ENCODE results near the gene CTNNA2.
"Not testable (repeated sequence)": the region's sequence is repeated elsewhere in the genome, so short reads cannot be mapped to it uniquely, and the experiment has no call there.

CTNNA2 gene

DNA sequence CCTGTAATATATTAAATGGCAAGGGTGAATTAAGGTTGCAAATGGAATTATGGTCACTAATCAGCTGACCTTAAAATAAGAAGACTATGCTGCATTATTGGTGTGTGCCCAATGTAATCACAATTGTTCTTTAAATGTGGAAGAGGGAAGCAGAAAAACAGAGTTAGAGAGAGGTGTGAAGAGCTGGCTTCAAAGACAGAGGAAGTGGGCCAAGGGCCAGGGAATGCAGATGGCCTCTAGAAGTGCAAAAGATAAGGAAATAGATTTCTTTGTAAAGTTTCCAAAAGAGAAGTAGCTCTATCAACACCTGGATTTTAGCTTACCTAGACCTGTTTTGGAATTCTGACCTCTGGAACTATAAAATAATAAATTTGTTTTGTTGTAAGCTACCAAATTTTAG lies 515.7 kb downstream of the CTNNA2 start:
- DNase-seq (ENCODE audit: low read depth in 2 of 2), result no peak

DNA sequence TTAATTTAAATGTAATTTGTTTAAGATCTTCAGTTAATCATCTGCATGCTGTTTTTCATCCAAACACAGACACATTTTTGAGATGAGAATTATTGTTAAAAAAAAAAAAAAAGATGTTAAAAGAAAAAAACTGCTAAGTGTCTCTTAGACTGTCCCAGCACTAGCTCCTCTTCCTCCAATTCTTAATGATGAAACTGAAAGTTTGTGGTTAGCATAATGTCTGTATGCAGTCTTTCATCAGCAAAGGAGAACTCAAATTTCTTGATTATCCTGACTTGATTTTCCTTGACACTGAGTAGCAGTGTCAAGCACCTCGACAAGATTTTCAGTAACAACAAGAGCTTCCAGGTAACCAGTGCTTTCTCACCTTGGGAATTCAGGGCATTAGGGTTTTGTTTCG lies 517.3 kb downstream of the CTNNA2 start:
- DNase-seq (ENCODE audit: low read depth in 2 of 2), result no peak

DNA sequence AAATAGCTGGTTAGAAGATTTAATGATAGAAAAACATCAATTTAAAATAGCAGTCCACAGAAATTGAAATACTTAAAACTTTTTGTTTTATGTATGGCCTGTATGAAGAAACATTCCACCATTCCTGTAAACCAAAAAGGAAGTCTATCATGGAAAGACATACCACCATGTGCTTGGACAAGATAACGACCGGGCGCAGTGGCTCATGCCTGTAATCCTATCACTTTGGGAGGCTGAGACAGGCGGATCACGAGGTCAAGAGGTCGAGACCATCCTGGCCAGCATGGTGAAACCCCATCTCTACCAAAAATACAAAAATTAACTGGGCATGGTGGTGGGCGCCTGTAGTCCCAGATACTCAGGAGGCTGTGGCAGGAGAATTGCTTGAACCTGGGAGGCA lies 519.8 kb downstream of the CTNNA2 start:
- DNase-seq (ENCODE audit: low read depth in 2 of 2), result not testable (repeated sequence)

DNA sequence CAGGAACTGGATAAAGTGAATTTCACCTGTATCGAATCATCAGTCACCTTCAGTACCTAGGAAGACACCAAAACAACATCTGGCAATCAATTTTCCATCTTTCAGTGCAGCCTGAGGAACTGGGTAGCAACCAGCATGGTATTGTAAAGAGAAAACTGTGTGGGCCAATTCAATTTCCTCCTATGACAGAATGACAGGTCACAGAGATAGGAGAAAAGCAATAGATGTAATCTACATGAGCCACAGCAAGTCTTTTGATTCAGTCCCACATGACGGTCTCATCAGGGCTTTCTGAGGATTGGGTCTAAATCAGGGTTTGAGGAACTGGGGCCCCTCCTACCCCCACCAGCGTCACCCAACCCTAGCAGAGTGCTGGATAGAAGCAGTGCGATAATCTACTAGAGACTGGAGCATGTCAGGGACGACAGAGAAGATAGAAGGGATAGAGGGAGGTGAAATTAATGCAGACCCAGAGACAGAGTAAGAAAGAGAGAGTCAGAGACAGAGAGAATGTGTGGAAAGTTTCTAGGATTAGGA lies 523.0 kb downstream of the CTNNA2 start:
- DNase-seq (ENCODE audit: low read depth in 2 of 2), result no peak

DNA sequence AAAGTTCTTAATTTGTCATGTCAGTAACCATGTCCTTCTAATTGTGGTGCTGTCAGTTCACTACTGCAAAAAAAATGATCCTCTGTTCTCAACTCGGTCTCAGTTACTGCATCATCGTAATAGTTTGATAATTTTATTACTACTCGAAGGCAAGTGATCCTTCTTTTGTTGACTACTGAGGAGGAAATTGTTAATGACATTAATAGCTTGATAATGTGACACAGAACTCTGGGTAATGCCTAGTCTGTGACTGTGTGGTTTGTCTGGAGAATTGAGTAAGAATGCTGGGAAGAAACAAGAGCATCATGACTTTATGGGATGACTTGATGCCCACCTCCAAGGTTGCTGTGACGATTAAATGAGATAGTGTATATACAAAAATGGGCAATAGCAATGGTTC lies 524.5 kb downstream of the CTNNA2 start:
- DNase-seq (ENCODE audit: low read depth in 2 of 2), result no peak

DNA sequence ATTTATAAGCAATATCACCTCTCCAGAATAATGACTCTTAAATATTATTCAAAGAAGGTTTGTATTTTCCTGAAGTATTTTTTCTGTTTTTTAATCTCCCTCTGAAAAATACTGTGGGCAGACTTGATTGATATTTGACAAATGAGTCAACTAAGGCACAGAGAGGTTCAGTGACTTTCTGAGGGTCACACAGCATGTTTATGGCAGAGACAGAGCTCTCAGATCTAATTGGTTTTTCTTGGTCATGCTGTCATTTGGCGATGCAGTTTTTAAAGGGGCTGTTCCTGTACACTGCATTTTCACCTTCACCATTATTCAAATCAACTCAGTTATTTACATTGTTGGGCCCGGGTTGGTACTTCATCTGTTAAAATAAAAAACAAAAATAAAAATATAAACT lies 527.4 kb downstream of the CTNNA2 start:
- no peak for DNase-seq (ENCODE audit: low read depth in 2 of 2)

DNA sequence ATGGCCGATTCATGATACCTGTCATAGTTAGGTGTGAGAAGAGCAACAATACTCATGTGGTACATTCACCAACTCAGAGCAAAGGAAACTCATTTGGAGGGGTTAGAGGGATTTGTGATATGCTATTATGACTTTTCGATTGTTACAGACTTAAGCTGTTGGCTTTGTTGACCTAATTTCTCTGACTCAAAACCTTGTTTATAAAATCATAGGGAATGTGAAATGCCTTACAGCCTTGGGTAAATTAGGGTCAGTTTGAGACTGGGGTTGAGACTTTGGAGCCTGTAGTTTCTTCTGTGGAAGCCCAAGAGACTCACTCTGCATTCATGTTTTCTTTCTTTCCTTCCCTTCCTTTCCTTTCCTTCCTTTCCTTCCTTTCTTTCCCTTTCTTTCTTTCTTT lies 529.8 kb downstream of the CTNNA2 start:
- DNase-seq (ENCODE audit: low read depth in 2 of 2), result no peak

DNA sequence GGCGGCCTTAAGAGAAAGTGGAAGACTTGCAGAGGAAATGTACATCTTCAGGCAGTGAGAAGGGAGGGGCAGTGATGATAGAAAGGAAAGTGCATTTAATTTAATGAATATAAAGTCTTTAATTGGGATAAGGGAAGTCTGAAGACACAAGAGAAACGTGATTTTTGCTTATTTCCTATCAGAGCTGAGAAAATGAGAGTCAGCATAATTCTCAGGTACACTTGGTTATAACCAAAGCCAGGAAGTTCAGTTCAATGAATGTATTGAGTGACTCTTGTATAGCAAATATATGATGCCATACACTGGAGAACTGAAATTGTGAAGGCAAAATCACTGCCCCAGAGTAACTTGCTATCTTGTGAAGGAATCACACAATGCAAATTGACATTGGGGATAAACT lies 535.4 kb downstream of the CTNNA2 start:
- DNase-seq (ENCODE audit: low read depth in 2 of 2), result no peak

DNA sequence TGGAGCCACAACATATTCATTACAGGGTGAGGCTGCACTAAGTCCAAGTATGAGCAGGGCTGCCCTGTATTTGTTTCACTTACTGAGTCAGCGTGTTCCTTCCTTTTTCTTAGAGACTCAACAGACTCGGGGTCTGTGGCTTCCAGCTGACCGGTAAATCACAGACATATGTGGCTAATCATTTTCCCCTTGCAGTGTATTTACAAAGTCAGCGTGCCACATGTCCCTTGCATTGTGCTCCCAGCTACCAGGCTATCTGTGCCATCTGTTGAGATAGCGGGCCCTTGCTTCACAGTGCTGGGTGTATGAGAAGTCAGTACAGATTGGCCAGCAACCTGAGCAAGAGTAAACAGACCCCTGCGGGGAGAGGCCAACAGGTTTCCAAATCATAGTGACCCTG lies 537.4 kb downstream of the CTNNA2 start:
- no peak for DNase-seq (ENCODE audit: low read depth in 2 of 2)

DNA sequence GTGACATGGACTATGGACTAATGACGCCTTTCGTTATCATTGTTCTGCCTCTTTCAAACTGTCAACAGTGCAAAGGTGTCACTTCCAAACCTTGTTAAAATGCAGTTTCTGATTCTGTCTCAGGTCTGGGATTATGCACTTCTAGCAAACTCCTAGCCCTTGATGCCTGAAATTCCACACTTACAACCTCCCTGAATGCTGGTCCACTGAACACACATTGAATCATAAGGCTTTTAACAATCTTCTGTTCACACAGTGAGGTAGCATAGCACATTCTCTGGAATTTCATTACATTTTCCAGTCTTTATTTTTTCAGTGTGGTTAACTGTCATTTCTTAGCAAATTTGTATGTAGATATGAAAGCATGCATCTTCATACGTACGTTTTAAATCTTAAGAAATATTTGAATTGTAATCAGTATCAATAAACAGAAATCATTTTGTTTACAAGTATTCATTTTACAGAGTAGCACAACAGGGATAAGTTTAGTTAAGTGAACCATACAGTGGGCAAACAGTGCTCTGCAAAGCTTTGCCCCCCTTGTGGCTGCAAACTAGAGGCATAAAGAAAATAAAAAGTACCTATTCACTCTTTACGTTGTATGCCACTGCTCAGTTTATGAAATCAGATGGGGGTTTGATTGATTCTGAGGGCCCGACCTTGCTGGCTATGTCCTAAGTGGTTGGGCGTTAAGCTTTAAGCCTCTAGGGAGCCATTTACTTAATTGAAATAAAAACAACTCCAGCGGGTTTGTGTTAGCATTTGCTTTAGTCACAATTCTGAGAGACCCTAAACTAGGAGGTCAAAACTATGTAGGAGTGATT lies 540.9 kb downstream of the CTNNA2 start:
- DNase-seq (ENCODE audit: low read depth in 2 of 2), result no peak

DNA sequence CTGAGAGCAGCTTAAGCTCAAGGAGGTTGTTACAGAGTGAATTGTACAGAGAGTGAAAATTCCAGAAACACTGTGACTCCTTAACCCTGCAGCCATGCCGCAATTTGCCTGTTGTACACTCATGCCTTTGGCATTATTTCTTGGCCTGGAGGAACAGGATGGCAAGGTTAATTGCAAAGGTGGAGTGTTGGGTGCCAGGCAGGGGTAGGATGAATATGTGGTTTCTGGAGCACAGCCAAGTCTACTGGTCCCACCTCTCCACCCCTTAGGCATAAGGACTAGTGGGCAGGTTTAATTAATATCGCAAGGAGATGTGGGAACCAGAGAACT lies 541.5 kb downstream of the CTNNA2 start:
- DNase-seq (ENCODE audit: low read depth in 2 of 2), result no peak

DNA sequence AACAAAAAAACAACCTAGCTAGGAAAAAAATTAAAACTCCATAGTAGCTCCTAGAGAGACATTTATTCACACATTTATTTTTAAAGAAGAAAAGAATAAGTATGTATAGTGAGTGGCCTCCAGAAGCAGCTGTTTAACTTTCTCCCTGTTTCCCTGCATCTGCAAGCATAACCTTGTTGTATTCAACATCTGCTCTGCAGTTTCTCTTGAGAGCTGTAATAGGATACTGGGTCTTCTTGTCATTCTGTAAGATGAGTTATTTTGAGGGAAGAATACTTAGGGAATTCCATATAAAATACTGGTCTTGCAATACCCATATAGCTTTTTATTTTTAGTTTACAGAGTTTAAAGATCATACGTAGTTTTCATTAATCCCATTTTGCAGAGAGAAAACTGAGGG lies 545.1 kb downstream of the CTNNA2 start:
- DNase-seq (ENCODE audit: low read depth in 2 of 2), result no peak

DNA sequence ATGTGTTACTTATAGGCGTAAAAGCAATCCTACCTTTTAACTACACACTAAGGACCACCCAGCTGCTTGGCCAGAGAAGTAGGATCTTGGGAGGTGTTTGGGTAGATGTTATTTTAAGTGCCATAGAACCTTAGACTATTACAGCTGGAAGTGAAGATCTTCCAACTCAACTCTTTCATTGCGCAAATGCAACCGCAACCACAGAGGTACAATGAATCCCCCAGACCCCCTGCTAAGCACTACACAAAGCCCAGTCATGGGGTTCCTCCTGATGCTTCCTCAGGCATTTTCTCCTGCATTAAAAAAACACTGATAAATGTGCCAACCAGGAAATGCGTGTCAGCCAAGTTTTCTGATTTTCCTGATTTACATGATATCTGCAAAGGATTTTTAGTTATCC lies 545.7 kb downstream of the CTNNA2 start:
- DNase-seq (ENCODE audit: low read depth in 2 of 2), result no peak

DNA sequence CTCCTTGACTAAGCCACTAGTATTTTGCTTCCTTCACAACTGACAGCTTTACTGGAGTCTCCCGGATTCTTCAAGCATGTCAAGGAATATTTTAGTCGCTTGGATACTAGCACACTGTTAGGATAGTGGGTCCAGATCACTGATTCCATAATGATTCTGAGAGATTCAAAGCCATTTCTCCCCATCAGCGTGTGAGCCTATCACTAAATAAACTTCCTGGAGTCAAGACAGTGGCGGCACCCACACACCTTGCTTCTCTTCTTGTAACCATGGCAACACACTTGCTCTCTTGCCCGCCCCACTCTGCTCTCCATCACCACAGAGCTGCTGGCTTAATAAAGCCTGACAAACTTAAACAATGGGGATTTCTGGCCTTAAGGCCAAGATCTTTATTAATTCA lies 546.6 kb downstream of the CTNNA2 start:
- DNase-seq (ENCODE audit: low read depth in 2 of 2), result no peak

DNA sequence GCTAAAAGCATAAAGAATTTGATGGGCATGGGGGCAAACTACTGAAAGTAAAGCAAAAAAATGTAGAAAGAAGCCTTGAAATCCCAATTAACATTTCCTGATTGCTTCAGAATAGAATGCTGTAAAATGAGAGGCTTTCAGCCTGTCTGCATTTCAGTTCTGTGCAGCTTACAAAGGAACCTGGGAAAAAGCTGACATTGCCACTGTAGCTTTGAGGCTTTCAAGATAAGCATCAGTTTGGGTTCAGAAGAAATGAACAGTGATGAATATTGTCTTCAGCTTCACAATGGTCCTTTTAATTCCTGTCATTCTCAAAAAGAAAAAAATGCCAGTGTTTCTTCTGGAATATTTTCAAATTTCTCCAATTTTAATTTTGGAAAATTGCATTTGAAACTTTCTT lies 549.0 kb downstream of the CTNNA2 start:
- DNase-seq (ENCODE audit: low read depth in 2 of 2), result no peak

DNA sequence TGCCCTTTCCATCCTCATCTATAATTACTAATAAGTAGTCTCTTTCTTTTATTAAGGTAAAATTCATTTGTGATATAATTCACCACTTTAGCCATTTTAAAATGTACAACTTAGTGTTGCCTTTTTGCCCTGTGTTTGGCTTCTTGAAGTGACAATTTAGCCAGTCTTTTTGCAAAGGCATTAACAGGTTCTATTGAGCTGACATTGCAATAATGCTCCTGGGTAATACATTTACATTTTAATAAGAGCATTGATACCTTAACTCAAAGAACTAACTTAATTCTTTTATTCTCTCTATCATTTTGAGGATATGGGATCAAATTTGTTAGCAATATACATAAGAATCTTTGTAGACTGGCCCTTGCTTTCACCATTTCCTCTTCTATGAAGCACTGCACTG lies 549.4 kb downstream of the CTNNA2 start:
- DNase-seq (ENCODE audit: low read depth in 2 of 2), result no peak

DNA sequence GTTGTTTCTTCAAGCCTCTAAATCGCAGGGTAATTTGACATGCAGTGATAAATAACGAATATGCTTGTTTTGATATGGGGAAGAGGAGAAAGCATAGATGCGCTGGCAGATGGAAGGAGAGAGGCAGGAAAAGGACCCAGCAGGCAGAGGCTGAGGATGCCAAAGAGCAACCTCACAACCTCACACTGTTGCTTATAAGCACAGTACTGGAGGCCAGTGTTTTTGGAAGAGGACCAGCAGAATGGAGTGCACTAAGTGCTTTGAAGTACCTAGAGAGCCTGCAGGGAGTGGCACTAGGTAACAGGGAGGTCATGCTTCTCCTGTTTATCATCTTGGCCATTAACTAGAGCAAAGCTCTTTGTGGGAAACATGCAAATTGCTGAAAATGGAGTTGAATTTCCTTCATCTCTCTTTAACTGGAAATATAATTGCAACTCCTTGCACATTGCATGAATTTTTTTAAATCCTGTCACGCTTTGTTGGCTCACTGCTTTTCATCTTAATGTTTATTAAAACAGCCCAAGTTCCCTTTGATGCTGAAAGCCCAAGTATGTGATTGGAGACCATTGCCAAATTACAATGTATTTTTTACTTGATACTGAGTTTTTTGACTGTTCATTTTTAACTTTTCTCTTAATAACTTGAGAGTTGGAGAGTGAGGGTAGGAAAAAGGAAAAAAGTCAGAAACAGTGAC lies 555.3 kb downstream of the CTNNA2 start:
- DNase-seq (ENCODE audit: low read depth in 2 of 2), result no peak

DNA sequence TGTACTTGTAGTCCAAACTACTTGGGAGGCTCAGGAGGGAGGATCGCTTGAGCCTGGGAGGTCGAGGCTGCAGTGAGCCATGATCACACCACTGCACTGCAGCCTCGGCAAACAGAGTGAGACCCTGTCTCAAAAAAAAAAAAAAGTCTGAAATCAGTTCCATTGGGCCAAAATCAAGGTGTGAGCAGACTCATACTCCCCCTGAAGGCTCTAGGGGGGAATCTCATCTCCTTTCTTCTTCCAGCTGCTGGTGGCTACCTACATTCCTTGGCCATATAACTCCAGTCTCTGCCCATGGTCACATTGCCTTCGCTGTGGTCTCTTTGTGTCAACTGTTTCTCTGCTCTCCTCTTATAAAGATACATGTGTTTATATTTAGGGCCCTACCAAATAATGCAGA lies 557.7 kb downstream of the CTNNA2 start:
- no peak for DNase-seq (ENCODE audit: low read depth in 2 of 2)

DNA sequence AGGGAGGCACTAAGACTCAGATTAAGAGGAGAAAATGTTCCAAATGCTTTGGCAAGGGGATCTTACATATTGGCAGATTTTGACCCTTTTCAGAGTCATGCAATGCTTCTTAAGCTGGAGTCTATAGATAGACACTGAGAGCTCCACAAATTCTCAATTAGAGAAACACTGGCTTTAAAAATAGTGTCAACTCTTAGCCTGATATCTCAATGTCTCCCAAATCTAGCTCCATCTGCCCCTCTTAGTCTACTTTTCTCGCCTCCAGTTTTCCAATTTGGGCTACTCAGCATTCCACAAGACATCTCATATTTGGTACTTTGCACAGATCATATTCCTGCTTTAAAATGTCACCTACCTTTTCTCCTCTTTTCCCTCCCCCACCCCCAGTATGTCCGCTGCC lies 559.1 kb downstream of the CTNNA2 start:
- no peak for DNase-seq (ENCODE audit: low read depth in 2 of 2)

DNA sequence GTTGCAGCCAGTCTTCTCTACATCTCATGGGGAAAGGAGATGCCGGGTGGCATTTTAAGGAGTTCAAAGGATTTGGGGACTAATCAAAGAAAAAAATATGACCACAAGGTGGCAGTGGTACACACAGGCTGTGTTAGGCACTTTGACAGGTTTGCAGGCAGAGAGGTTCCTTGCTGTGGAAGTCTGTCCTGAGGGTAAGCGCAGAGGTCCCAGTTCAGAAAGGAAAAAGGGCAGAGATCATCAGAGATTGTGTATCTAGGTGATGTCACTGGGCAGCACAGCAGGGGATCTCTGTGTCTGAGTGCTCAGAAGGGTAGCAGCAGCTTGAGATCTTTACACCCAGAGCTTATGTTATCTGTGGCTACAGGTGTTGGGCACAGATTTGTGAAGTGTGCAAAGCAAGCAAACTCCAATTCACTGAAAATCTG lies 560.3 kb downstream of the CTNNA2 start:
- DNase-seq (ENCODE audit: low read depth in 2 of 2), result no peak

DNA sequence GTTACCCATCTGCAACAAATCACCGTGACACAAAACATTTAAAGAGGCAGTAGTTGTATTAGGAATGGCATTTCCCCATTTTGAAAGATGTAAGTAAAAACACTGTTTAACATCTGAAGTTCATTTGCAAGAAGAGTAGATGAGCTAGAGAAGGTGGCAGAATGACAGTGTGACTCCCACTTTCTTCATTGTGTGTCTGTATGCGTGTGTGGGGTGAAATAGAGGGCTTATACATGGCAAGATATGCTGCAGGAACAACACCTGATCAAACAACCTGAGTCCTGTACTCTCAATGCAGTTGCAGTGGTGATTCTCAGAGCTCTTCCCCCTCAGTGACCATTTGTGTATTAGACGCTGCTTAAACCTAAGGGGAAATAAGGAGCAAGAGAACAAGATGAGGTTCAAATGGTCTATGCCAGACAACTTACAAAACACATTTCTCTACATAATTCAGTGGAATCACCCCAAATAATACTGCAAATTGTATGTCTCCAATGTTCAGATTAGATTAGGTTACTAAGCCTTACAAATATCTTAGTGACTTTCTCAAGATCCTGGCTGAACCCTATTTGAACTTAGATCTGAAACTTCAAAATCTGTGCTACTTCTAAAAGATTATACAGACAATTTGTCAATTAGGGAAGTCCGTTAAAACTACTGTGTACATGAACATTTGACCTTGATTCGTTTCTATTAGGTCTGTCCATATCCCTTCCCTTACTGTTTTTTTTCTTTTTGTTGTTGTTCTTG lies 561.6 kb downstream of the CTNNA2 start:
- no peak for DNase-seq (ENCODE audit: low read depth in 2 of 2)

DNA sequence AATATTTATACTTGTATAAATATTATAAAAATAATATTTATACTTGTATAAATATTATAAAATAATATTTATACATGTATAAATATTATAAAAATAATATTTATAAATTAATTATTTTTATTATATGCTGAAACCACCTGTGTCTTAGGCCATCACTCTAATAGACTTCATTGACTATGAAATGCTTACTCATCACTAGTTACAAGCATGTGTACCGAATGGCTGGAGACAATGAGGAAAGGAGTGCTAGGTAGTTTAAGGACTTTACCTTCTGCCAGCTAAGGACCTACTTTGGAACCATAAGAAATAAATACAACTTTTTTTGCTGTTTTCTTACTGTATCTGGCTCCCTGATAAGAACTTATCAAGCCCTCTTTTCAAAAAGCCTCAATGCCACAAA lies 562.9 kb downstream of the CTNNA2 start:
- no peak for DNase-seq (ENCODE audit: low read depth in 2 of 2)
